Hepatocyte (in vitro differentiated cells): ENCODE results near the gene ACAD9. TPM values are rescaled to one million over a fixed set of nuclear protein-coding genes. Genes with fewer than 3 reads are reported as not detected.

Experiments used
- DNase-seq: peaks from one replicate; pipeline ENCODE4 v3.0.0-alpha.2; 2016; ENCODE audit warnings: low spot score
- H2AFZ ChIP-seq: fragments of 200-600 bp; sonication (generic); 2 replicates; pipeline ENCODE4 v1.6.0; 2016; ENCODE audit warnings: antibody characterized with exemption, mild to moderate bottlenecking
- H3K27ac ChIP-seq: fragments of 200-600 bp; sonication (generic); 2 replicates; pipeline ENCODE4 v1.5.1; 2016; ENCODE audit warnings: mild to moderate bottlenecking
- H3K27me3 ChIP-seq: fragments of 200-600 bp; sonication (generic); 2 replicates; pipeline ENCODE4 v1.6.1; 2016
- H3K36me3 ChIP-seq: fragments of 200-600 bp; sonication (generic); replicated peaks from 2 replicates; pipeline ENCODE4 v1.5.1; 2016; ENCODE audit warnings: low read depth; ENCODE audit not compliant: insufficient read depth
- H3K4me1 ChIP-seq: fragments of 200-600 bp; sonication (generic); 2 replicates; pipeline ENCODE4 v1.5.1; 2016; ENCODE audit warnings: mild to moderate bottlenecking, moderate library complexity; ENCODE audit not compliant: insufficient read depth
- H3K4me2 ChIP-seq: fragments of 200-600 bp; sonication (generic); 2 replicates; pipeline ENCODE4 v1.6.0; 2016
- H3K4me3 ChIP-seq: fragments of 200-600 bp; sonication (generic); 2 replicates; pipeline ENCODE4 v1.5.1; 2016; ENCODE audit warnings: mild to moderate bottlenecking
- H3K79me2 ChIP-seq: fragments of 200-600 bp; sonication (generic); 2 replicates; pipeline ENCODE4 v1.6.0; 2017; ENCODE audit warnings: mild to moderate bottlenecking
- H3K9me2 ChIP-seq: fragments of 200-600 bp; sonication (generic); replicated peaks from 2 replicates; pipeline ENCODE4 v1.6.0; 2017; ENCODE audit warnings: mild to moderate bottlenecking; ENCODE audit not compliant: insufficient read depth
- H3K9me3 ChIP-seq: fragments of 200-600 bp; sonication (generic); 2 replicates; pipeline ENCODE4 v1.5.1; 2016; ENCODE audit warnings: low read depth, mild to moderate bottlenecking
- H4K20me1 ChIP-seq: fragments of 200-600 bp; sonication (generic); 2 replicates; pipeline ENCODE4 v1.6.0; 2016; ENCODE audit warnings: mild to moderate bottlenecking; ENCODE audit not compliant: insufficient read depth, poor library complexity, severe bottlenecking
- EZH2 ChIP-seq: fragments of 200-600 bp; sonication (generic); IDR thresholded peaks from 2 replicates; pipeline ENCODE4 v1.6.1; 2016; ENCODE audit warnings: antibody characterized with exemption, mild to moderate bottlenecking, borderline replicate concordance
- EZH2phosphoT487 ChIP-seq: fragments of 200-600 bp; sonication (generic); IDR thresholded peaks from one replicate; pipeline ENCODE4 v1.6.1; 2018; ENCODE audit warnings: antibody characterized with exemption, mild to moderate bottlenecking, low read depth, moderate library complexity; ENCODE audit not compliant: unreplicated experiment, severe bottlenecking
- WGBS: methylation state at CpG from one replicate; pipeline ENCODE4 v1.1.6; 2016; ENCODE audit warnings: low lambda C conversion rate; ENCODE audit errors: missing lambda C conversion rate; 5-methylcytosine and 5-hydroxymethylcytosine counted together
- polyA plus RNA-seq: library from polyadenylated mRNA; unstranded; fragments of >200 nt; fragmentation: Nextera tagmentation; extraction: Ambion mirVana; gene quantifications from 2 replicates; pipeline ENCODE4 v1.2.1, GENCODE V29; 2016
- small RNA-seq: library from RNA; depleted of rRNA; stranded (forward); fragments of <200 nt; gene quantifications from one replicate; pipeline ENCODE3, GENCODE V24; 2014
- total RNA-seq: library from RNA; depleted of rRNA; stranded (reverse); fragments of >200 nt; gene quantifications from 2 replicates; pipeline ENCODE4 v1.2.3, GENCODE V29; 2014
- TF ChIP-seq, protein P1 (sequence below): fragments of 200-600 bp; sonication (generic); IDR thresholded peaks from 2 replicates; pipeline ENCODE4 v1.5.1; 2016; ENCODE audit warnings: antibody characterized with exemption, mild to moderate bottlenecking; ENCODE audit not compliant: poor library complexity

The ACAD9 gene
- total and polyA plus RNA-seq, 2 experiments from 2014 or later: 32.0 to 33.8 TPM

- 94% methylated on average over 2 of the region's 2 CpGs for WGBS
These were observed 77.0 kb downstream of the ACAD9 start for GRCh38 chr3:128956440-128956839.

More at GRCh38 chr3:128956440-128956839, 77.0 kb downstream of the ACAD9 start:
- no peak for DNase-seq
- Histone ChIP-seq H3K9me3 (no peaks in the 10 kb centered on the region), H3K27ac (no peak overlapping the region), H3K79me2 (no peaks in the 10 kb centered on the region), H2AFZ (no peak overlapping the region), H3K9me2 (no peaks in the 10 kb centered on the region), H3K4me2 (no peak overlapping the region), H3K4me3 (no peak overlapping the region), H4K20me1 (no peaks in the 10 kb centered on the region), H3K4me1 (no peaks in the 10 kb centered on the region), H3K36me3 (no peaks in the 10 kb centered on the region), H3K27me3 (no peaks in the 10 kb centered on the region)
- TF ChIP-seq EZH2phosphoT487 (no peak), EZH2 (no peak)
- TF ChIP-seq, protein P1, sequence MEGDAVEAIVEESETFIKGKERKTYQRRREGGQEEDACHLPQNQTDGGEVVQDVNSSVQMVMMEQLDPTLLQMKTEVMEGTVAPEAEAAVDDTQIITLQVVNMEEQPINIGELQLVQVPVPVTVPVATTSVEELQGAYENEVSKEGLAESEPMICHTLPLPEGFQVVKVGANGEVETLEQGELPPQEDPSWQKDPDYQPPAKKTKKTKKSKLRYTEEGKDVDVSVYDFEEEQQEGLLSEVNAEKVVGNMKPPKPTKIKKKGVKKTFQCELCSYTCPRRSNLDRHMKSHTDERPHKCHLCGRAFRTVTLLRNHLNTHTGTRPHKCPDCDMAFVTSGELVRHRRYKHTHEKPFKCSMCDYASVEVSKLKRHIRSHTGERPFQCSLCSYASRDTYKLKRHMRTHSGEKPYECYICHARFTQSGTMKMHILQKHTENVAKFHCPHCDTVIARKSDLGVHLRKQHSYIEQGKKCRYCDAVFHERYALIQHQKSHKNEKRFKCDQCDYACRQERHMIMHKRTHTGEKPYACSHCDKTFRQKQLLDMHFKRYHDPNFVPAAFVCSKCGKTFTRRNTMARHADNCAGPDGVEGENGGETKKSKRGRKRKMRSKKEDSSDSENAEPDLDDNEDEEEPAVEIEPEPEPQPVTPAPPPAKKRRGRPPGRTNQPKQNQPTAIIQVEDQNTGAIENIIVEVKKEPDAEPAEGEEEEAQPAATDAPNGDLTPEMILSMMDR: no peak

Small RNA genes within 50 kb of the gene (small RNA-seq; reads per million reads assigned to genes)
- not detected for gene AC112484.4

Other genes with a start within 250 kb of the ACAD9 start
- 415 and 419 TPM in 2 replicates for gene RPN1, start 228.8 kb upstream of the ACAD9 start, total RNA-seq
- gene RPN1, start 228.8 kb upstream of the ACAD9 start, polyA plus RNA-seq: 386 and 422 TPM in 2 replicates
- gene RAB7A, start 153.4 kb upstream of the ACAD9 start, total RNA-seq: 108 and 151 TPM in 2 replicates
- 249 and 269 TPM in 2 replicates for gene RAB7A, start 153.4 kb upstream of the ACAD9 start, polyA plus RNA-seq
- 0.17 and 1.3 TPM in 2 replicates for gene CFAP92, start 114.5 kb downstream of the ACAD9 start, total RNA-seq
- 0.35 and 1.0 TPM in 2 replicates for gene CFAP92, start 114.5 kb downstream of the ACAD9 start, polyA plus RNA-seq
- 0.23 and 0.76 TPM in 2 replicates for gene EFCC1, start 121.7 kb downstream of the ACAD9 start, total RNA-seq
- gene EFCC1, start 121.7 kb downstream of the ACAD9 start, polyA plus RNA-seq: 0.11 and 0.50 TPM in 2 replicates
- not detected in 2 replicates for gene GP9, start 181.2 kb downstream of the ACAD9 start, total RNA-seq
- not detected in 2 replicates for gene GP9, start 181.2 kb downstream of the ACAD9 start, polyA plus RNA-seq
- 22.2 and 23.5 TPM in 2 replicates for gene RAB43, start 242.2 kb downstream of the ACAD9 start, total RNA-seq
- gene RAB43, start 242.2 kb downstream of the ACAD9 start, polyA plus RNA-seq: 23.2 and 27.1 TPM in 2 replicates